WERI-Rb-1 (cell line): Measurements from ENCODE around the gene CDO1.

Source experiments
- DNase-seq: peaks from one replicate; pipeline ENCODE4 v3.0.0-alpha.2; 2020
- H3K27ac ChIP-seq: fragments of 250-450 bp; sonication (Bioruptor Pico); 2 replicates; pipeline ENCODE4 v1.5.1; 2020; ENCODE audit warnings: mild to moderate bottlenecking, moderate library complexity
- H3K27me3 ChIP-seq: fragments of 250-450 bp; sonication (Bioruptor Pico); 2 replicates; pipeline ENCODE4 v1.5.1; 2021; ENCODE audit warnings: mild to moderate bottlenecking, low read depth, moderate library complexity; ENCODE audit not compliant: insufficient read depth, severe bottlenecking
- H3K36me3 ChIP-seq: fragments of 250-450 bp; sonication (Bioruptor Pico); 2 replicates; pipeline ENCODE4 v1.5.1; 2020; ENCODE audit warnings: mild to moderate bottlenecking, moderate library complexity
- H3K4me3 ChIP-seq: 2 replicates; pipeline ENCODE4 v1.5.1; 2011; ENCODE audit warnings: low read depth, mild to moderate bottlenecking, control low read depth, low read length
- H3K9me3 ChIP-seq: fragments of 250-450 bp; sonication (Bioruptor Pico); 2 replicates; pipeline ENCODE4 v1.5.1; 2021; ENCODE audit warnings: mild to moderate bottlenecking, moderate library complexity; ENCODE audit not compliant: severe bottlenecking
- CTCF ChIP-seq: IDR thresholded peaks from 2 replicates; pipeline ENCODE4 v1.5.1; 2011; ENCODE audit warnings: low read depth, mild to moderate bottlenecking, control low read depth, inconsistent platforms, low read length

The CDO1 gene

GRCh38 chr5:115844321-115844817 is 27.9 kb upstream of the CDO1 start:
- Histone ChIP-seq H3K27me3 (no peaks in the 10 kb centered on the region), H3K4me3 (no peak overlapping the region), H3K36me3 (peaks cover 3% of the 10 kb centered on the region; the same call in 1 of the 2 replicates), H3K9me3 (no peaks in the 10 kb centered on the region), H3K27ac (no peak overlapping the region)
- TF ChIP-seq CTCF: no peak
- no peak for DNase-seq

GRCh38 chr5:115843444-115844130 is 27.1 kb upstream of the CDO1 start:
- DNase-seq: no peak
- Histone ChIP-seq H3K4me3 (no peak overlapping the region), H3K27me3 (no peaks in the 10 kb centered on the region), H3K9me3 (no peaks in the 10 kb centered on the region), H3K27ac (no peak overlapping the region), H3K36me3 (peaks cover 3% of the 10 kb centered on the region; the same call in 1 of the 2 replicates)
- TF ChIP-seq CTCF: no peak

GRCh38 chr5:115842952-115843351 is 26.5 kb upstream of the CDO1 start:
- no peaks in the 10 kb centered on the region for H3K27me3 ChIP-seq
- peaks cover 6% of the 10 kb centered on the region for H3K36me3 ChIP-seq
- H3K4me3 ChIP-seq: peak overlapping the region; percentile 72
- H3K9me3 ChIP-seq: no peaks in the 10 kb centered on the region
- H3K27ac ChIP-seq: no peak overlapping the region
- DNase-seq: no peak
- TF ChIP-seq CTCF: no peak

GRCh38 chr5:115842089-115842935 is 25.9 kb upstream of the CDO1 start:
- Histone ChIP-seq H3K27ac (peak overlapping the region; percentile 96), H3K4me3 (peak overlapping the region; percentile 72), H3K36me3 (peaks cover 8% of the 10 kb centered on the region), H3K9me3 (no peaks in the 10 kb centered on the region), H3K27me3 (no peaks in the 10 kb centered on the region)
- peak; percentile 82 for DNase-seq
- TF ChIP-seq CTCF: peak; percentile 58

GRCh38 chr5:115841382-115842088 is 25.1 kb upstream of the CDO1 start, which contains the start of the genes AP3S1 and ATG12:
Gene AP3S1 (plus strand): TSS chr5:115841935. CDS start chr5:115842038, 103 bp downstream.
Gene ATG12 (minus strand): TSS chr5:115841565. CDS start chr5:115841552, 13 bp downstream.
- H3K27ac ChIP-seq: peak within 1 kb of the TSS; percentile 96

More at GRCh38 chr5:115841382-115842088, 25.1 kb upstream of the CDO1 start, which contains the start of the genes AP3S1 and ATG12:
- Histone ChIP-seq H3K9me3 (no peaks in the 10 kb centered on the region), H3K27me3 (no peaks in the 10 kb centered on the region), H3K36me3 (peaks cover 14% of the 10 kb centered on the region), H3K4me3 (peak within 1 kb of the TSS; percentile 72)
- DNase-seq: peak; percentile 91
- no peak for TF ChIP-seq CTCF
